ENCODE results near the gene ANKS1B. TPM values are rescaled to one million over a fixed set of nuclear protein-coding genes. Genes with fewer than 3 reads are reported as not detected.

ANKS1B gene
- total RNA-seq, 1 experiment from 2014 or later, result 0.54 TPM

DNA sequence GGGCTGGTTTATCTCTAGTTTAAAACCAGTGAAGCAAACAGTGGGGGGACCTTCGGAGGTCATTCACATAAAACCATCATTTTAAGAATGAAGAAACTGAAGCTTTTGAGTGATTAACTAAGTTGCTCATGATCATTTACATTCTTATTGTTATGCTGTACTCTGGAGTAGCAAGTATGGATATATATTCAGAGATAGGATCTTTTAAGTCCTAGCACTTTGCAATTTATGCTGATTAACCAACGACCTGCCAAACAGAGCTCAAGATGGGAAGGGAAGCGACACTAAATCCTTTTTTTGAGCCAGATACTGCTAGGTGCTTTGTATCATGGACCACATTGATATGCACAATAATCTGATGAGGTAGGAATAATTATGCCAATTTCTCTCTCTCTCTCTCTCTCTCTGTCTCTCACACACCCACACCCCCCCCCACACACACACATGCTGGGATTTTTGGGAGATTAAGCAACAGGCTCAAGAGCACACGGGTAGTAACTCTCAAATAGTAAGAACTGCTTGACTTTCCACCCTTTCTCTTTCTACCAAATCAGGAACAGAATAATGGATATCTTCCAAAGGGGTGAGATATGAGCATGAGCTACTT lies 1036.3 kb downstream of the ANKS1B start (continued):
- TF ChIP-seq, protein P1, sequence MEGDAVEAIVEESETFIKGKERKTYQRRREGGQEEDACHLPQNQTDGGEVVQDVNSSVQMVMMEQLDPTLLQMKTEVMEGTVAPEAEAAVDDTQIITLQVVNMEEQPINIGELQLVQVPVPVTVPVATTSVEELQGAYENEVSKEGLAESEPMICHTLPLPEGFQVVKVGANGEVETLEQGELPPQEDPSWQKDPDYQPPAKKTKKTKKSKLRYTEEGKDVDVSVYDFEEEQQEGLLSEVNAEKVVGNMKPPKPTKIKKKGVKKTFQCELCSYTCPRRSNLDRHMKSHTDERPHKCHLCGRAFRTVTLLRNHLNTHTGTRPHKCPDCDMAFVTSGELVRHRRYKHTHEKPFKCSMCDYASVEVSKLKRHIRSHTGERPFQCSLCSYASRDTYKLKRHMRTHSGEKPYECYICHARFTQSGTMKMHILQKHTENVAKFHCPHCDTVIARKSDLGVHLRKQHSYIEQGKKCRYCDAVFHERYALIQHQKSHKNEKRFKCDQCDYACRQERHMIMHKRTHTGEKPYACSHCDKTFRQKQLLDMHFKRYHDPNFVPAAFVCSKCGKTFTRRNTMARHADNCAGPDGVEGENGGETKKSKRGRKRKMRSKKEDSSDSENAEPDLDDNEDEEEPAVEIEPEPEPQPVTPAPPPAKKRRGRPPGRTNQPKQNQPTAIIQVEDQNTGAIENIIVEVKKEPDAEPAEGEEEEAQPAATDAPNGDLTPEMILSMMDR (IDR thresholded peaks at IDR 0.05 in 2 of 3, conservative IDR thresholded peaks at IDR 0.05 in 1 of 3; ENCODE audit: borderline replicate concordance in 1 of 3, insufficient read depth in 1 of 3, low read depth in 2 of 3, low read length in 2 of 3), result no peak
- TF ChIP-seq CBX3 (IDR thresholded peaks at IDR 0.05; ENCODE audit: low read depth), result no peak
- no peak for TF ChIP-seq FOSL1 (IDR thresholded peaks at IDR 0.05; ENCODE audit: low read depth)
- no peak for TF ChIP-seq SIN3A (IDR thresholded peaks at IDR 0.05; ENCODE audit: low read depth)
- no peak for TF ChIP-seq RAD21 (IDR thresholded peaks at IDR 0.05; ENCODE audit: low read depth)
- TF ChIP-seq YY1 (IDR thresholded peaks at IDR 0.05; ENCODE audit: extremely low read depth, insufficient replicate concordance, low read depth, low read length), result no peak
- no peak for TF ChIP-seq EZH2phosphoT487 (IDR thresholded peaks at IDR 0.05; ENCODE audit: borderline replicate concordance)
- TF ChIP-seq SP1 (IDR thresholded peaks at IDR 0.05; ENCODE audit: low read depth), result no peak

DNA sequence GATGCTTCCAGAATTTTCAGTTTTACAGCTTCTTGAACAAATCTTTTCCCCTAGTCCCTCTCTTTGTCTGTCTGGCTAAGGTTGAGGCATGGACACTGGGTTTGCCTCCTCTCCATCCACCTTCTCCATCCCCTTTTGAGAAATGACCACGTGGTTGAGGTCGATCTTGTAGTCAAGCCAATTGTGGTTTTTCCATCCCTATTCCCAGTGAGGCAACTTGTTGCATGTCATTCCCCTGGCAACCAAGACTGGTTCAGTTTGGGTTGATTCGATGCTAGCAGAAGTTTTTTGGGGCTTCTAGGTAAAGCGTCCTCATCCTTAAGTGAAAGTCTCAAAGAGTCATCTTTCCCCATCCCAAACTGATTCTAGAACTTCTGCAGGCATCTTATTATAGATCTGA lies 1038.9 kb downstream of the ANKS1B start:
- POLR2A ChIA-PET, result no interaction called here
- TF ChIP-seq, protein P2, sequence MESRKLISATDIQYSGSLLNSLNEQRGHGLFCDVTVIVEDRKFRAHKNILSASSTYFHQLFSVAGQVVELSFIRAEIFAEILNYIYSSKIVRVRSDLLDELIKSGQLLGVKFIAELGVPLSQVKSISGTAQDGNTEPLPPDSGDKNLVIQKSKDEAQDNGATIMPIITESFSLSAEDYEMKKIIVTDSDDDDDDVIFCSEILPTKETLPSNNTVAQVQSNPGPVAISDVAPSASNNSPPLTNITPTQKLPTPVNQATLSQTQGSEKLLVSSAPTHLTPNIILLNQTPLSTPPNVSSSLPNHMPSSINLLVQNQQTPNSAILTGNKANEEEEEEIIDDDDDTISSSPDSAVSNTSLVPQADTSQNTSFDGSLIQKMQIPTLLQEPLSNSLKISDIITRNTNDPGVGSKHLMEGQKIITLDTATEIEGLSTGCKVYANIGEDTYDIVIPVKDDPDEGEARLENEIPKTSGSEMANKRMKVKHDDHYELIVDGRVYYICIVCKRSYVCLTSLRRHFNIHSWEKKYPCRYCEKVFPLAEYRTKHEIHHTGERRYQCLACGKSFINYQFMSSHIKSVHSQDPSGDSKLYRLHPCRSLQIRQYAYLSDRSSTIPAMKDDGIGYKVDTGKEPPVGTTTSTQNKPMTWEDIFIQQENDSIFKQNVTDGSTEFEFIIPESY (IDR thresholded peaks at IDR 0.05; ENCODE audit: extremely low read depth, insufficient replicate concordance, low read length), result no peak
- TF ChIP-seq EGR1 (IDR thresholded peaks at IDR 0.05; ENCODE audit: low read depth) (no peak), SP1 (IDR thresholded peaks at IDR 0.05; ENCODE audit: low read depth) (no peak), EZH2phosphoT487 (IDR thresholded peaks at IDR 0.05; ENCODE audit: borderline replicate concordance) (no peak), RAD21 (IDR thresholded peaks at IDR 0.05; ENCODE audit: low read depth) (no peak), EZH2 (IDR thresholded peaks at IDR 0.05) (no peak), SRF (IDR thresholded peaks at IDR 0.05; ENCODE audit: low read depth) (no peak), JUND (IDR thresholded peaks at IDR 0.05) (no peak), TCF7L2 (IDR thresholded peaks at IDR 0.05; ENCODE audit: borderline replicate concordance, extremely low read depth, insufficient read depth, insufficient read length) (no peak), YY1 (IDR thresholded peaks at IDR 0.05; ENCODE audit: extremely low read depth, insufficient replicate concordance, low read depth, low read length) (no peak), POLR2A (IDR thresholded peaks at IDR 0.05; ENCODE audit: borderline replicate concordance, extremely low read depth, insufficient read depth, insufficient read length) (no peak), POLR2AphosphoS5 (IDR thresholded peaks at IDR 0.05; ENCODE audit: low read depth, low read length) (no peak)
- TF ChIP-seq, protein P3, sequence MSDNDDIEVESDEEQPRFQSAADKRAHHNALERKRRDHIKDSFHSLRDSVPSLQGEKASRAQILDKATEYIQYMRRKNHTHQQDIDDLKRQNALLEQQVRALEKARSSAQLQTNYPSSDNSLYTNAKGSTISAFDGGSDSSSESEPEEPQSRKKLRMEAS (IDR thresholded peaks at IDR 0.05), result no peak
- TF ChIP-seq, protein P4, sequence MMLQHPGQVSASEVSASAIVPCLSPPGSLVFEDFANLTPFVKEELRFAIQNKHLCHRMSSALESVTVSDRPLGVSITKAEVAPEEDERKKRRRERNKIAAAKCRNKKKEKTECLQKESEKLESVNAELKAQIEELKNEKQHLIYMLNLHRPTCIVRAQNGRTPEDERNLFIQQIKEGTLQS (IDR thresholded peaks at IDR 0.05), result no peak
- TF ChIP-seq, protein P1 (IDR thresholded peaks at IDR 0.05 in 2 of 3, conservative IDR thresholded peaks at IDR 0.05 in 1 of 3; ENCODE audit: borderline replicate concordance in 1 of 3, insufficient read depth in 1 of 3, low read depth in 2 of 3, low read length in 2 of 3), result no peak

More for the DNA sequence above, 1038.9 kb downstream of the ANKS1B start:
- no peak overlapping the region for H3K4me2 ChIP-seq (ENCODE audit: low read length)
- no peak overlapping the region for H3K4me3 ChIP-seq (replicated peaks in 1 of 2; ENCODE audit: low read depth in 1 of 2, low read length in 2 of 2)
- ATAC-seq (no peak), DNase-seq (ENCODE audit: low read depth, low spot score) (no peak)
- H4K20me1 ChIP-seq (ENCODE audit: insufficient read depth), result no peaks in the 10 kb centered on the region
- H3K79me2 ChIP-seq (ENCODE audit: insufficient read depth, low read length), result no peaks in the 10 kb centered on the region
- H3K27me3 ChIP-seq (ENCODE audit: insufficient read depth, low read length), result peaks cover 41% of the 10 kb centered on the region
- no peaks in the 10 kb centered on the region for H3K9me3 ChIP-seq (ENCODE audit: control insufficient read depth in 1 of 2, insufficient read depth in 1 of 2, low read depth in 1 of 2, low read length in 2 of 2)
- H3K36me3 ChIP-seq (ENCODE audit: control insufficient read depth in 1 of 2, insufficient read depth in 2 of 2, low read length in 2 of 2), result no peaks in the 10 kb centered on the region
- intact Hi-C loops (cut with micrococcal nuclease), result no loop called here
- BruUV-seq (replicated peaks), result no TSS peak
- H3K9ac ChIP-seq (ENCODE audit: low read length), result no peak overlapping the region
- ChIA-PET CTCF (no interaction called here), RAD21 (ENCODE audit: low non-redundant PET in 1 of 2, low total read pairs in 2 of 2, uncharacterized antibody in 2 of 2, unreplicated experiment in 2 of 2) (no interaction called here)
- no peaks in the 10 kb centered on the region; the same call in 1 of the 2 replicates for H3K9me2 ChIP-seq (ENCODE audit: insufficient read depth)
- no peak overlapping the region for H2AFZ ChIP-seq (ENCODE audit: low read depth, low read length, poor library complexity, severe bottlenecking)
- H3K27ac ChIP-seq (ENCODE audit: low read depth, low read length), result no peak overlapping the region
- no peaks in the 10 kb centered on the region for H3K4me1 ChIP-seq (ENCODE audit: control insufficient read depth in 1 of 2, insufficient read depth in 2 of 2, low read length in 2 of 2)

Measured in HCT116 (cell line).